Thyroid gland (tissue), 4 donors: Measurements from ENCODE around the gene FRMD4B. TPM values are rescaled to one million over a fixed set of nuclear protein-coding genes. Genes with fewer than 3 reads are reported as not detected.

ENCODE experiments used
- DNase-seq, 2 donors: peaks; one replicate each; pipeline ENCODE4 v3.0.0-alpha.2; 2019
- H3K27ac ChIP-seq, 3 donors: fragments of 200-600 bp; sonication (generic); 1 replicate in 2 of 3; 2 replicates in 1 of 3; pipeline ENCODE4 v1.5.1; 2016 to 2019; ENCODE audit warnings: mild to moderate bottlenecking in 1 of 3, moderate library complexity in 1 of 3
- H3K27me3 ChIP-seq: fragments of 200-600 bp; sonication (generic); one replicate; pipeline ENCODE4 v1.5.1; 2019
- H3K36me3 ChIP-seq, 2 donors: fragments of 200-600 bp; sonication (generic); one replicate each; pipeline ENCODE4 v1.5.1; 2016 to 2019
- H3K4me1 ChIP-seq, 2 donors: fragments of 200-600 bp; sonication (generic); one replicate each; pipeline ENCODE4 v1.5.1; 2017 to 2019
- H3K4me3 ChIP-seq, 3 donors: fragments of 200-600 bp; sonication (generic); replicated peaks in 1 of 3; 1 replicate in 2 of 3; 2 replicates in 1 of 3; pipeline ENCODE4 v1.5.1; 2016; ENCODE audit warnings: mild to moderate bottlenecking in 1 of 3
- H3K9me3 ChIP-seq: fragments of 200-600 bp; sonication (generic); one replicate; pipeline ENCODE4 v1.5.1; 2017
- POLR2A ChIP-seq, 2 donors: fragments of 450-650 bp; IDR thresholded peaks; one replicate each; pipeline ENCODE4 v1.6.1; 2017; ENCODE audit warnings: antibody characterized with exemption in 2 of 2, mild to moderate bottlenecking in 2 of 2, moderate library complexity in 1 of 2
- WGBS, 2 donors: methylation state at CpG; one replicate each; pipeline ENCODE4 v1.1.5; 2017; 5-methylcytosine and 5-hydroxymethylcytosine counted together
- intact Hi-C: fragments of 100-400 bp; cut with DNase I; formaldehyde crosslinking; loops from one replicate; pipeline ENCODE4 v1.15.1; 2023
- total RNA-seq, 4 donors: library from RNA; depleted of rRNA; stranded (reverse); fragments of >200 nt; gene quantifications; one replicate each; pipeline ENCODE4 v1.2.3, GENCODE V29; 2016
- TF ChIP-seq, protein P1 (sequence below), 6 experiments: fragments of 200-600 bp in 3 of 6; fragments of 450-650 bp in 3 of 6; sonication (generic) in 3 of 6; IDR thresholded peaks; one replicate each; pipeline ENCODE4 v1.5.1; 2016 to 2019; ENCODE audit warnings: antibody characterized with exemption in 6 of 6, mild to moderate bottlenecking in 2 of 6, inconsistent platforms in 1 of 6, moderate library complexity in 1 of 6

The FRMD4B gene
- total RNA-seq, 4 donors from 2014 or later: 109 to 224 (median 161) TPM

DNA sequence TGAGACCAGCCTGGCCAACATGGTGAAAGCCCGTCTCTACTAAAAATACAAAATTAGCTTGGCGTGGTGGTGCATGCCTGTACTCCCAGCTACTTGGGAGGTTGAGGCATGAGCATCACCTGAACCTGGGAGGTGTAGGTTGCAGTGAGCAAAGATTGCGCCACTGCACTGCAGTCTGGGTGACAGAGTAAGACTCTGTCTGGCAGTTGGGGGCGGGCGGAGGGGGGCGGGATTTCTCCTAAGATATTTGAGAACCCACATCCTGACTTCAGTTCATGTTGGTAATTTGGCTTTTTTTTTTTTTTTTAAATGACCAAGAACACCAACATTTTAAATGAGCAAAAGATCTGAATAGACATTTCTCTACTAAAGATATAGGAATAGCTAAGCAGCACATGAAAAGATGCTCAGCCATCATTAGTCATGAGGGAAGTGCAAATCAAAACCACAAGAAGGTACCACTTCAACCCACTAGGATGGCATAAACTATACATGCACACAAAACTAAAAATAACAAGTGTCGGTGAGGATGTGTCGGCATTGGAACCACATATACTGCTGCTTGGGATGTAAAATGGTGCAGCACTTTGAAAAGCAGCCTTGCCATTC lies 187.9 kb downstream of the FRMD4B start:
- Histone ChIP-seq H3K27ac (no peak overlapping the region), H3K9me3 (no peaks in the 10 kb centered on the region), H3K4me3 (no peak overlapping the region), H3K36me3 (peaks cover 27 to 30% of the 10 kb centered on the region in 2 donors), H3K27me3 (no peaks in the 10 kb centered on the region), H3K4me1 (peaks cover 17 to 20% of the 10 kb centered on the region in 2 donors)
- DNase-seq: no peak
- intact Hi-C loops: no loop called here
- whole genome bisulfite sequencing, 2 donors: 93 to 98% methylated on average over 8 of the region's 8 CpGs
- no peak for TF ChIP-seq POLR2A (IDR thresholded peaks at IDR 0.05)
- TF ChIP-seq, protein P1, sequence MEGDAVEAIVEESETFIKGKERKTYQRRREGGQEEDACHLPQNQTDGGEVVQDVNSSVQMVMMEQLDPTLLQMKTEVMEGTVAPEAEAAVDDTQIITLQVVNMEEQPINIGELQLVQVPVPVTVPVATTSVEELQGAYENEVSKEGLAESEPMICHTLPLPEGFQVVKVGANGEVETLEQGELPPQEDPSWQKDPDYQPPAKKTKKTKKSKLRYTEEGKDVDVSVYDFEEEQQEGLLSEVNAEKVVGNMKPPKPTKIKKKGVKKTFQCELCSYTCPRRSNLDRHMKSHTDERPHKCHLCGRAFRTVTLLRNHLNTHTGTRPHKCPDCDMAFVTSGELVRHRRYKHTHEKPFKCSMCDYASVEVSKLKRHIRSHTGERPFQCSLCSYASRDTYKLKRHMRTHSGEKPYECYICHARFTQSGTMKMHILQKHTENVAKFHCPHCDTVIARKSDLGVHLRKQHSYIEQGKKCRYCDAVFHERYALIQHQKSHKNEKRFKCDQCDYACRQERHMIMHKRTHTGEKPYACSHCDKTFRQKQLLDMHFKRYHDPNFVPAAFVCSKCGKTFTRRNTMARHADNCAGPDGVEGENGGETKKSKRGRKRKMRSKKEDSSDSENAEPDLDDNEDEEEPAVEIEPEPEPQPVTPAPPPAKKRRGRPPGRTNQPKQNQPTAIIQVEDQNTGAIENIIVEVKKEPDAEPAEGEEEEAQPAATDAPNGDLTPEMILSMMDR (IDR thresholded peaks at IDR 0.05): no peak

DNA sequence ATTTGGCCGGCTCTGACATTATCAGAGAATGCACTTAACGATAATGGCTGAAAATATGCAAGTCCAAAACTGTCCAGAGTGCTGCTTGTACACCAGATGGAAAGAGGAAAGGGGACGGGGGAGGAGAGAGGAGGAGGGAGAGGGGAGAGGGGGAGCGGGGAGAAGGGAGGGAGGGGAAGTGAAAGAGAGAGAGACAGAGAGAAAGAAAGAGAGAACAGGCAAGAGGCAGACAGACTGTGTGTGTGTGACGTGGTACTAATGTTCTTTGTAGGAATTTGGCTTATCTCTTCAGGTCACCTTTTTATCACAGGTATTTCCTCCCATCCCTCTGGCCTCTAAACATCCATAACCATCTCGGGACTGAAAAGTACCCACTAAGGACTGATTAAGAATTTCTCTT lies 188.4 kb downstream of the FRMD4B start:
- intact Hi-C loops: no loop called here
- WGBS, 2 donors: 76 to 77% methylated on average over 6 of the region's 6 CpGs
- no peak for DNase-seq

DNA sequence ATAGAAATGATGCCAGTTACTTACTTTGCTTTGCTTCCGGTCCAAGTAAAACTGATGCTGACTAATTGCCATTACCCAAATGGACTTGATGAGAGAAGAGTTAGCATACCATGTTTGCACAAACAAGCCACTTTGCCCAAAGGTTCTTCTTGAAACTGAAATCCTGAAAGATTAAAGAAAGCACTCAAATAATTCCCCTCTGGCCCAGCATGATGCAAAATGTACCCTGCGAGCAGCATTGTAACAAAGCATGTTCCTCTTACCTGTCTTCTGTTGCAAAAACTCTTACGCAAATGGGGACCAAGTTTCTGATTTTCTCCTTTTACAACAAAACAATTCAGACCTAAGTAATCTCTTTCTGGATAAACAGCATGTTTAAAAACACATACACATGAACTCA lies 189.0 kb downstream of the FRMD4B start:
- WGBS, 2 donors: 94 to 97% methylated on average over 3 of the region's 3 CpGs
- H3K4me1 ChIP-seq: peaks cover 15 to 18% of the 10 kb centered on the region in 2 donors
- intact Hi-C loops: no loop called here
- H3K27ac ChIP-seq: no peak overlapping the region
- H3K4me3 ChIP-seq: no peak overlapping the region
- TF ChIP-seq, protein P1 (IDR thresholded peaks at IDR 0.05): no peak
- TF ChIP-seq POLR2A (IDR thresholded peaks at IDR 0.05): no peak
- no peak for DNase-seq
- peaks cover 34 to 35% of the 10 kb centered on the region in 2 donors for H3K36me3 ChIP-seq
- H3K9me3 ChIP-seq: no peaks in the 10 kb centered on the region
- no peaks in the 10 kb centered on the region for H3K27me3 ChIP-seq

More for the DNA sequence above, 188.4 kb downstream of the FRMD4B start:
- H3K27ac ChIP-seq: no peak overlapping the region
- peaks cover 30 to 35% of the 10 kb centered on the region in 2 donors for H3K36me3 ChIP-seq
- H3K4me3 ChIP-seq: no peak overlapping the region
- no peak for TF ChIP-seq POLR2A (IDR thresholded peaks at IDR 0.05)
- TF ChIP-seq, protein P1 (IDR thresholded peaks at IDR 0.05): no peak
- H3K9me3 ChIP-seq: no peaks in the 10 kb centered on the region
- no peaks in the 10 kb centered on the region for H3K27me3 ChIP-seq
- H3K4me1 ChIP-seq: peaks cover 17 to 20% of the 10 kb centered on the region in 2 donors

DNA sequence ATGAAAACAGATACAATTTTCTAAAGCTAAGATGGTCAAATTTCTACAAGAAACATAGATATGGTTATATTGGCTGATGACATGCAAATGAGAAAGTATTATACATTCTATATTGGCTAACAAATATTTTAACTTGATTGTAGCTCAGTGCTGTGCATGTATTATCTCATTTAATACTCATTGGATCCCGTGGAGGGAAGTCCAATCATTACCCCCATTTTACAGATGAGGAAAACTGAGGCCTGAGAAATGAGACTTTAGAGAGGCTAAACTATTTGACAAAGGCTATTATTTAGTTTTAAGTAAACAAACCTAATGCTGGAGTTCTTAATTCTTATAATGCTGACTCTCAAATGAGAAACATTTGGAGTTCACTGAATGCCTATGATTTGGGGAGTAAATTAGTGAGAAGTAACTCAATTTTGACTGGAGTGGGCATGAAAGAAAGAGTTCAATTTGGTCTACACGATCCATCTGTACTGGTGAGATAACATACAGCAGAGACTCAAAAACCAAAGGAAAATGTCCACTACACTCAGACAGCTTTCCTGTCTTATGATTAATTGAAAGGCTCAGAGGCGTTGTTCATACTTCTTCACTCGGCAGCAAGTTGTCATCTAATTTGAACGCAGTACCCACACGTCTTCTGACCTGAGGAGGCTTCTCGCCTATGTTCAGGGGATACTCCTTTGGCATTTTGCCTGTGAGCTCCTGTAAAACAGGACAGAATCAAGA lies 191.3 kb downstream of the FRMD4B start:
- peak overlapping the region in 1 of 3 donors; percentile 3 for H3K27ac ChIP-seq
- H3K36me3 ChIP-seq: peaks cover 36 to 40% of the 10 kb centered on the region in 2 donors
- no peak overlapping the region for H3K4me3 ChIP-seq
- DNase-seq: no peak
- WGBS, 2 donors: 72 to 75% methylated on average over 7 of the region's 7 CpGs
- H3K4me1 ChIP-seq: no peaks in the 10 kb centered on the region
- TF ChIP-seq POLR2A (IDR thresholded peaks at IDR 0.05): no peak
- TF ChIP-seq, protein P1 (IDR thresholded peaks at IDR 0.05): no peak
- intact Hi-C loops: no loop called here
- no peaks in the 10 kb centered on the region for H3K9me3 ChIP-seq
- H3K27me3 ChIP-seq: no peaks in the 10 kb centered on the region

DNA sequence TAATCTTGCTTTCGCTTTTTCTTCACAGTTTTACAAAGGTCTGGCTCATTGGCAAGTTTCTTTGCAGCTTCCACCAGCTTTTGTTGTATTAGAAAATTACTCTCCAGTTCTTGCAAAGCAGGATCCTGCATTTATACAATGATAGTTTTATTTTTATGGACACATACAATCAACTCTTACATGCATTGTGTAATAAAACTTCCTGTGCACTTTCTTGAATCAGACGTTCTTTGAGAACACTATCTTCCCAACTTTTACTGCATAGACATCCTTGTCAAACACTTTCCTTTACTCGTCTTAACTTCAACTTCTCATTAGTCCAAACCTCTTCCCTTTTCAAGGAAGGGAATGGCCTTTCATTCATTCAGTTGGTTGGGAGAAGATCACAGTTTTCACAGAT lies 192.1 kb downstream of the FRMD4B start:
- H3K4me3 ChIP-seq: no peak overlapping the region
- 81 to 90% methylated on average over 3 of the region's 3 CpGs for WGBS, 2 donors
- intact Hi-C loops: no loop called here
- DNase-seq: no peak
- H3K9me3 ChIP-seq: no peaks in the 10 kb centered on the region
- H3K4me1 ChIP-seq: no peaks in the 10 kb centered on the region
- peaks cover 36 to 40% of the 10 kb centered on the region in 2 donors for H3K36me3 ChIP-seq
- H3K27ac ChIP-seq: no peak overlapping the region
- no peaks in the 10 kb centered on the region for H3K27me3 ChIP-seq
- TF ChIP-seq, protein P1 (IDR thresholded peaks at IDR 0.05): no peak
- TF ChIP-seq POLR2A (IDR thresholded peaks at IDR 0.05): no peak
